Tibial artery (tissue), 4 donors: ENCODE measurements around the gene LIMK2.

Experiments used
- DNase-seq, 2 donors: peaks; one replicate each; pipeline ENCODE4 v3.0.0-alpha.2; 2019
- H3K27ac ChIP-seq, 2 donors: fragments of 200-600 bp; sonication (generic) in 1 of 2; 1 replicate in 1 of 2; 2 replicates in 1 of 2; pipeline ENCODE4 v1.5.1; 2018 to 2019; ENCODE audit warnings: mild to moderate bottlenecking in 1 of 2
- H3K27me3 ChIP-seq, 2 donors: fragments of 200-600 bp; sonication (generic) in 1 of 2; one replicate each; pipeline versions ENCODE4 v1.5.1 to v1.6.0; 2016 to 2019
- H3K36me3 ChIP-seq, 3 donors: fragments of 200-600 bp; sonication (generic) in 2 of 3; one replicate each; pipeline ENCODE4 v1.5.1; 2016 to 2019; ENCODE audit warnings: mild to moderate bottlenecking in 2 of 3
- H3K4me1 ChIP-seq, 4 donors: fragments of 200-600 bp; sonication (generic) in 2 of 4; 1 replicate in 3 of 4; 2 replicates in 1 of 4; pipeline ENCODE4 v1.5.1; 2016 to 2019
- H3K4me3 ChIP-seq, 2 donors: fragments of 200-600 bp; sonication (generic) in 1 of 2; 1 replicate in 1 of 2; 2 replicates in 1 of 2; pipeline ENCODE4 v1.5.1; 2018 to 2019; ENCODE audit warnings: mild to moderate bottlenecking in 2 of 2
- H3K9me3 ChIP-seq, 3 donors: fragments of 200-600 bp; sonication (generic) in 1 of 3; one replicate each; pipeline ENCODE4 v1.5.1; 2016 to 2019
- CTCF ChIP-seq, 2 experiments: fragments of 200-600 bp in 1 of 2; fragments of 450-650 bp in 1 of 2; IDR thresholded peaks; one replicate each; pipeline ENCODE4 v1.5.1; 2017 to 2019; ENCODE audit warnings: antibody characterized with exemption in 2 of 2, mild to moderate bottlenecking in 1 of 2, moderate library complexity in 1 of 2
- intact Hi-C: fragments of 100-400 bp; cut with DNase I; formaldehyde crosslinking; loops from one replicate; pipeline ENCODE4 v1.15.0; 2023; ENCODE audit warnings: low total_unique reads

The LIMK2 gene

GRCh38 chr22:31279821-31280505 is 67.9 kb downstream of the LIMK2 start:
- DNase-seq = no peak
- H3K27me3 ChIP-seq = no peaks in the 10 kb centered on the region
- no peaks in the 10 kb centered on the region for H3K9me3 ChIP-seq
- intact Hi-C loops = no loop called here
- TF ChIP-seq CTCF (IDR thresholded peaks at IDR 0.05) = no peak
- peaks cover 0 to 4% (median 2%) of the 10 kb centered on the region in 4 donors for H3K4me1 ChIP-seq
- H3K27ac ChIP-seq = no peak overlapping the region
- H3K4me3 ChIP-seq = no peak overlapping the region
- peaks cover 51 to 97% (median 79%) of the 10 kb centered on the region in 3 donors for H3K36me3 ChIP-seq

- intact Hi-C loops = no loop called here
- Histone ChIP-seq H3K27ac (no peak overlapping the region), H3K4me1 (peaks cover 0 to 4% (median 2%) of the 10 kb centered on the region in 4 donors), H3K36me3 (peaks cover 55 to 100% (median 90%) of the 10 kb centered on the region in 3 donors), H3K4me3 (no peak overlapping the region), H3K9me3 (no peaks in the 10 kb centered on the region), H3K27me3 (no peaks in the 10 kb centered on the region)
- no peak for DNase-seq
- no peak for TF ChIP-seq CTCF (IDR thresholded peaks at IDR 0.05)
These were observed 69.6 kb downstream of the LIMK2 start for GRCh38 chr22:31281733-31282132.

- H3K4me1 ChIP-seq = peaks cover 0 to 5% (median 2%) of the 10 kb centered on the region in 4 donors
- no peaks in the 10 kb centered on the region for H3K9me3 ChIP-seq
- TF ChIP-seq CTCF (IDR thresholded peaks at IDR 0.05) = no peak
- H3K4me3 ChIP-seq = no peak overlapping the region
- peaks cover 55 to 94% (median 94%) of the 10 kb centered on the region in 3 donors for H3K36me3 ChIP-seq
- intact Hi-C loops = no loop called here
- no peaks in the 10 kb centered on the region for H3K27me3 ChIP-seq
- DNase-seq = no peak
- no peak overlapping the region for H3K27ac ChIP-seq
These were observed 70.8 kb downstream of the LIMK2 start for GRCh38 chr22:31282748-31283468.

- no peak for TF ChIP-seq CTCF (IDR thresholded peaks at IDR 0.05)
- H3K27me3 ChIP-seq = no peaks in the 10 kb centered on the region
These were observed 72.4 kb downstream of the LIMK2 start for GRCh38 chr22:31284281-31285155.

More at GRCh38 chr22:31284281-31285155, 72.4 kb downstream of the LIMK2 start:
- peaks cover 71 to 99% (median 94%) of the 10 kb centered on the region in 3 donors for H3K36me3 ChIP-seq
- intact Hi-C loops = no loop called here
- DNase-seq = no peak
- H3K4me3 ChIP-seq = no peak overlapping the region
- H3K4me1 ChIP-seq = peaks cover 0 to 21% (median 12%) of the 10 kb centered on the region in 4 donors
- H3K27ac ChIP-seq = peak overlapping the region; percentile 22 to 40
- no peaks in the 10 kb centered on the region for H3K9me3 ChIP-seq
